Kidney epithelial cell (primary cell): ENCODE measurements around the gene DVL1. TPM values are rescaled to one million over a fixed set of nuclear protein-coding genes. Genes with fewer than 3 reads are reported as not detected.

Experiments
- DNase-seq: peaks from one replicate; pipeline ENCODE4 v3.0.0-alpha.2; 2010; ENCODE audit warnings: low read depth
- H3K27me3 ChIP-seq: 2 replicates; pipeline ENCODE4 v1.6.0; 2011; ENCODE audit warnings: low read length; ENCODE audit not compliant: control insufficient read depth, insufficient read depth
- H3K36me3 ChIP-seq: 2 replicates; pipeline ENCODE4 v1.5.1; 2011; ENCODE audit warnings: low read length; ENCODE audit not compliant: control insufficient read depth, insufficient read depth
- H3K4me3 ChIP-seq: 2 replicates; pipeline ENCODE4 v1.5.1; 2011; ENCODE audit warnings: low read depth, mild to moderate bottlenecking, control low read depth, low read length
- total RNA-seq: library from RNA; depleted of rRNA; stranded (reverse); fragments of >200 nt; gene quantifications from 2 replicates; pipeline ENCODE4 v1.2.3, GENCODE V29; 2015
- TF ChIP-seq, protein P1 (sequence below): IDR thresholded peaks from 2 replicates; pipeline ENCODE4 v1.5.1; 2011; ENCODE audit warnings: mild to moderate bottlenecking, moderate library complexity, low read length, control low read depth, inconsistent platforms; ENCODE audit not compliant: insufficient read depth, poor library complexity, severe bottlenecking

The DVL1 gene
- total RNA-seq, 1 donor from 2014 or later, result 87.3 TPM

GRCh38 chr1:1393428-1393827, 44.2 kb upstream of the DVL1 start:
- DNase-seq, result no peak
- no peaks in the 10 kb centered on the region for H3K27me3 ChIP-seq
- H3K4me3 ChIP-seq, result no peak overlapping the region
- TF ChIP-seq, protein P1, sequence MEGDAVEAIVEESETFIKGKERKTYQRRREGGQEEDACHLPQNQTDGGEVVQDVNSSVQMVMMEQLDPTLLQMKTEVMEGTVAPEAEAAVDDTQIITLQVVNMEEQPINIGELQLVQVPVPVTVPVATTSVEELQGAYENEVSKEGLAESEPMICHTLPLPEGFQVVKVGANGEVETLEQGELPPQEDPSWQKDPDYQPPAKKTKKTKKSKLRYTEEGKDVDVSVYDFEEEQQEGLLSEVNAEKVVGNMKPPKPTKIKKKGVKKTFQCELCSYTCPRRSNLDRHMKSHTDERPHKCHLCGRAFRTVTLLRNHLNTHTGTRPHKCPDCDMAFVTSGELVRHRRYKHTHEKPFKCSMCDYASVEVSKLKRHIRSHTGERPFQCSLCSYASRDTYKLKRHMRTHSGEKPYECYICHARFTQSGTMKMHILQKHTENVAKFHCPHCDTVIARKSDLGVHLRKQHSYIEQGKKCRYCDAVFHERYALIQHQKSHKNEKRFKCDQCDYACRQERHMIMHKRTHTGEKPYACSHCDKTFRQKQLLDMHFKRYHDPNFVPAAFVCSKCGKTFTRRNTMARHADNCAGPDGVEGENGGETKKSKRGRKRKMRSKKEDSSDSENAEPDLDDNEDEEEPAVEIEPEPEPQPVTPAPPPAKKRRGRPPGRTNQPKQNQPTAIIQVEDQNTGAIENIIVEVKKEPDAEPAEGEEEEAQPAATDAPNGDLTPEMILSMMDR, result no peak
- peaks cover 7% of the 10 kb centered on the region for H3K36me3 ChIP-seq

GRCh38 chr1:1393014-1393413, 43.8 kb upstream of the DVL1 start:
- H3K27me3 ChIP-seq, result no peaks in the 10 kb centered on the region
- DNase-seq, result no peak
- H3K36me3 ChIP-seq, result peaks cover 7% of the 10 kb centered on the region
- H3K4me3 ChIP-seq, result no peak overlapping the region
- TF ChIP-seq, protein P1, result no peak

DNA sequence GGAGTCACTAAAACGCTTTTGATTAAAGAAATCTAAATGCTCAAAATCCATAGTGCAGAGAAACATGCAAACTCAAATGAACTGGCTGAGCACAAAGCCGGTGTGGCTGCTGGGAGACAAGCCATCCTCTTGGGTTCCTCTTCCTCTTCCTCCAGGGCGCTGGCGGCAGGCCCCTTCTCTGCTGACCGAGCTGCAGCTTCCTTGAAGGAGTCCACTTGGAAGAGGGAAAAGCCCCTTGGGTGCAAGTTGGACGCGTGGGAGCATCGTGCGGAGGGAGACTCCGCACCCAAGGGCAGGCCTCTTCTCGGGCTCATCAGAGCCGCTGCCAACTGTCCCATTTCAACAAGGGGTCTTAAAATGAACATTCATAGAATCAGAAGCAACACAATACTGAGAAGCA, 42.0 kb upstream of the DVL1 start:
- peaks cover 10% of the 10 kb centered on the region for H3K36me3 ChIP-seq
- TF ChIP-seq, protein P1, result no peak
- H3K4me3 ChIP-seq, result no peak overlapping the region
- H3K27me3 ChIP-seq, result no peaks in the 10 kb centered on the region
- no peak for DNase-seq

- TF ChIP-seq, protein P1, result no peak
- H3K4me3 ChIP-seq, result no peak overlapping the region
- H3K27me3 ChIP-seq, result no peaks in the 10 kb centered on the region
- no peak for DNase-seq
- H3K36me3 ChIP-seq, result peaks cover 10% of the 10 kb centered on the region
Measured at GRCh38 chr1:1390675-1391074, 41.5 kb upstream of the DVL1 start.

DNA sequence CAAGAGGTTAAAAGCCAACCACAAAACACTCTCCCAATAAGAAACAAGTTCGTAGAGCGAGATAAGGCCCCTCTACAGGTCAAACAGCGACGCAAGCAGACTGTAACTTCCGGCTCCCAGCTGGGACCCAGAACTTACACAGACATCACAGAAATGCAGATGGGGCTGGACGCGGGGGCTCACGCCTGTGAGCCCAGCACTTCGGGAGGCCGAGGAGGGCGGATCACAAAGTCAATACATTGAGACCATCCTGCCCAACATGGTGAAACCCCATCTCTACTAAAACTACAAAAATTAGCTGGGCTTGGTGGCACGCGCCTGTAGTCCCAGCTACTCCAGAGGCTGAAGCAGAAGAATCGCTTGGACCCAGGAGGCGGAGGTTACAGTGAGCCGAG, 38.9 kb upstream of the DVL1 start:
- no peak overlapping the region for H3K4me3 ChIP-seq
- no peaks in the 10 kb centered on the region for H3K27me3 ChIP-seq
- H3K36me3 ChIP-seq, result peaks cover 8% of the 10 kb centered on the region
- TF ChIP-seq, protein P1, result no peak
- no peak for DNase-seq
